NOMO-1 treated with DMSO at 0.1 percent for 48 hours (cell line): ENCODE data around the gene DPM3.
"Not testable (repeated sequence)": the region's sequence is repeated elsewhere in the genome, so short reads cannot be mapped to it uniquely, and the experiment has no call there.

Experiments used
- DNase-seq: peaks from one replicate; lab custom pipeline; 2025; ENCODE audit not compliant: unreplicated experiment; lab: John Stamatoyannopoulos, UW

The DPM3 gene

DNA sequence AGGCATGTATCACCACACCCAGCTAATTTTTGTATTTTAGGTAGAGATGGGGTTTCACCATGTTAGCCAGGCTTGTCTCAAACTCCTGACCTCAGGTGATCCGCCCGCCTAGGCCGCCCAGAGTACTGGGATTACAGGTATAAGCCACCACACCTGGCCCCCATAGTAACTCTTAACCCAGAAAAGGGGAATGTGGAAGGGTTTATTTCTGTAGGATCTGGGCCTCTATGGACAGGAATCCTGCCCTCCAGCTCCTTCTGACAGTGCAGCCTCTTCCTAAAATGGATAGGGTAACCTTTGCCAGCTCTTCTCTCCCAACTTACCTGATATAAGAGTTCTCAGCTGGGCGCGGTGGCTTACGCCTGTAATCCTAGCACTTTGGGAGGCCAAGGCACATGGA, 22.3 kb upstream of the DPM3 start:
- DNase-seq: not testable (repeated sequence)

DNA sequence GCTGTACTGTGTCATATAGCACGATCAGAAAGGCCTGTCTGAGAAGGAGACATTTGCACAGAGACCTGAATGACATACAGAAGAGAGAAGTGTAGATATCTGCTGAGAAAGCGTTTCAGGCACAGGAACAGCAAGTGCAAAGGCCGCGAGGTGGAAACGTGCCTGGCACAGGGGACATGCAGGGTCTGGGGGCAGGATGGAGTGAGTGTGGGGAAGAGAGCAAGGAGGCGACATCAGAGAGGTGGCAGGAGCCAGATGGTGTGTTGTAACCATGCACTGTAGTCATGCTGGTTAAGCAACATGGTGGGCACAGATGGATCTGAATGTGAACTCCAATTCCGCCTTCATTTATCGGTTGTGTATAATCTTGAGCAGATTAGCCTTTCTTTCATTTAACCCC, 19.8 kb upstream of the DPM3 start:
- no peak for DNase-seq

DNA sequence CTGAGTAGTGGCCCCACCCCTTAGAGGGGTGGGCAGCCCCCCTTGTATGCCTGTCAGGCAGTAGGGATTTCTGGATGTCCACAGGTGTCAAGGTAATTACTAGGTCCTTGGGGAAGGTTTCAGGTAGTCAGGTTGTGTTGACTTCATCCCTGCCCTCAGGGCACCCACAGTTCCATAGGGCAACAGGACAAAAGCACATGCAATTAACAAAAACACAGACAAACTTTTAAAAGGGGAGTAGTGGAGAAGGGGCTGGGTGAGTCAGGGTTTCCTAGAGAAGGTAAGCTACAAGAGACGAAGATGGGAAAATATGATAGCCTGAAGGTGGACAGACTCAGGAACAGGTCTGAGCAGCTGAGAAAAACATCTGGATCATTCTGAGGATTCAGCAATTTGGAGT, 18.7 kb upstream of the DPM3 start:
- DNase-seq: no peak

DNA sequence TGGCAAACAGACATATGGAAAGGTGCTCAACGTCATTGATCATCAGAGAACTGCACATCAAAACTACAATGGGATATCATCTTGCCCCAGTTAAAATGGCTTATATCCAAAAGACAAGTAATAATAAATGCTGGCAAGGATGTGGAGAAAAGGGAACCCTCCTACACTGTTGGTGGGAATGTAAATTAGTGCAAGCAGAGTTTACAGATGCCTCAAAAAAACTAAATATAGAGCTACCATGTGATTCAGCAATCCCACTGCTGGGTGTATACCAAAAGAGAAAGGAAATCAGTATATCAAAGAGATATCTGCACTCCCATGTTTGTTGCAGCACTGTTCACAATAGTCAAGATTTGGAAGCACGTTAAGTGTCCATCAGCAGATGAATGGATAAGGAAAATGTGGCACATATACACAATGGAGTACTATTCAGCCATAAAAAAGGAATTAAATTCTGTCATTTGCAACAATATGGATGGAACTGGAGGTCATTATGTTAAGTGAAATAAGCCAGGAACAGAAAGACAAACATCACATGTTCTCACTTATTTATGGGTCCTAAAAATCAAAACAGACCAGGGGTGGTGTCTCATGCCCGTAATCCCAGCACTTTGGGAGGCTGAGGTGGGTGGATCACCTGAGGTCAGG, 15.8 kb upstream of the DPM3 start:
- not testable (repeated sequence) for DNase-seq

DNA sequence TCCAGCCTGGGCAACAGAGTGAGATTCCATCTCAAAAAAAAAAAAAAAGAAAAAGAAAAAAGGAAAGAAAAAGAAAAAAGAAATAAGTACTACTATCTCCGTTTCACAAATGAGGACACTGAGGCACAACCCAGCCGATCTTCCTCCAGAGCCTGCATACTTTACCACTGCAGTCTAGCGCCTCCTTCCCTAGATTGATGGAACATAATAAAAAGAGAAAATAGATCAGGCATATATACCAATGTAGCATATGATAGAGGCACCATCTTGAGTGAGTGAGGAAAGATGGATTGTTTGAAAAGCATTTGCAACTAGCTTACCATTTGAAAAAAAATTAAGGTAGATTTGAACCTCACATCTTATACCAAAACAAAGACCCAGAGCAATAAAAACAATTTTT, 5.2 kb upstream of the DPM3 start:
- DNase-seq: no peak

DNA sequence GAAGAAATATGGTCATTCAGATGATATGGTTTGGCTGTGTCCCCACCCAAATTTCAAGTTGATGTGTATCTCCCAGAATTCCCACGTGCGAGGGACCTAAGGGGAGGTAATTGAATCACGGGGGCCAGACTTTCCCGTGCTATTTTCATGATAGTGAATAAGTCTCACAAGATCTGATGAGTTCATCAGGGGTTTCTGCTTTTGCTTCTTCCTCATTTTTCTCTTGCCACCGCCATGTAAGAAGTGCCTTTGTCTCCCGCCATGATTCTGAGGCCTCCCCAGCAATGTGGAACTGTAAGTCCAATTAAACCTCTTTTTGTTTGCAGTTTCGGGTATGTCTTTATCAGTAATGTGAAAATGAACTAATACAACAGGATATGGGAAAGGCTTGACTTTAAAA, 1.4 kb upstream of the DPM3 start:
- DNase-seq: no peak

DNA sequence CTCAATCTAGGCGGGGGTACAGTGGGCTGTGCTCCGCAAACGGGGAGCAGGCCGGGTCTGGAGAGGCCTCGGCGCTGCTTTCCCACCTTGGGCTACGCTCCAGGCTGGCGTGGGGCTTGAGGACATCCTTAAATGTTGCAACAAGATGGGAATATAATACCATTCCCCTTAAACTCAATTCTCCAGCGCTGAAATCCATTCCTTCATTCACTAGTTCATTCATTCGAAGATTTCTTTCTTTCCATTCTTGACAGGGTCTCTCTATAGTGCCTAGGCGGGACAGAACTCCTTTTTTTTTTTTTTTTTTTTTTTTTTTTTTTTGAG, 261 bp upstream of the DPM3 start:
- DNase-seq: no peak

DNA sequence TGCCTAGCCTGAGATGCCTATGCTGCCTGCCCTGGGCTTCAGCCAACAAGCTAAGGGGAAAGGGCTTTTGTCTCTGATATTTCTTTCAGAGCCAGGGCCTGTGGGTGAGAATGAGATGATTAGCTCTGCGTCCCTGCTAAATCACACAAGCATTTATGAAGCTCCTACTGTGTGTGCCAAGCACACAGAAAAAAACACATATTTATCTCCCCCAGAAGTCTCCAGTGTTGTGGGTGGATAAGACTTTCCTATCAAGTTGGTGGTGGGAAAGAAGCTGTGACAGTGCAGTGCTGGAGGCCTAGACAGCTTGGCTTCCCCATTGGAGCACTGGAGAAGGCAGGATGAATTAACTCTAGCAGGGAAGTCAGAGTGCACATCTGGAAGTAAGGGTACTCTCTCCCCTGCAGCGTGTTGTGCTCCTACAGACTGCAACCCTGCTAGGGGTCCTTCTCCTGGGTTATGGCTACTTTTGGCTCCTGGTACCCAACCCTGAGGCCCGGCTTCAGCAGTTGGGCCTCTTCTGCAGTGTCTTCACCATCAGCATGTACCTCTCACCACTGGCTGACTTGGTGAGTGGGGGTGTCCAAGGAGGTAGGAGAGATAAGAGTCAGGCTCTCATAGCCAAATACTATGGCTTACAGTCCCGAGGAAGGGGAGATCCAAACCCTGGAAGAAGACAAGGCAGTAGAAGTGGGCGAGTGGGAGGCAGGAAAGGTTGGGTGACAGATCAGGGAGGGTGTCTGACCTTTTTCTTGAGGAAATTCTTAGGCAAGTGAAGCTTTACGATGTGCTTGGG, 3.0 kb downstream of the DPM3 start:
- DNase-seq: no peak

DNA sequence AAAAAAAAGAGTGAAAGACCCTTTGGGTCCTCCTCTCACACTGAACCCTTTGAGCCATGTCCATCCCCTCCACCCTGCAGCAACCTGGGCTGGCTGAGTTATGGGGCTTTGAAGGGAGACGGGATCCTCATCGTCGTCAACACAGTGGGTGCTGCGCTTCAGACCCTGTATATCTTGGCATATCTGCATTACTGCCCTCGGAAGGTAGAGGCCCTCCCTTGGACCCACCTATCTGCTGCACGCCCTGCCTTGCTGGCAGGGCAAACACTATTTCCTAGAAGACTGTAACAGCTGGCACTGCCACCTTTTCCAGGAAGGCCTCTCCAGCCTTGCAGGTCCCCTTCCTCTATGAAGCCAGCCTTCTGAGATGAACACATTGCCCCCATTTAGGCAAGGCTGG, 3.6 kb downstream of the DPM3 start:
- no peak for DNase-seq

DNA sequence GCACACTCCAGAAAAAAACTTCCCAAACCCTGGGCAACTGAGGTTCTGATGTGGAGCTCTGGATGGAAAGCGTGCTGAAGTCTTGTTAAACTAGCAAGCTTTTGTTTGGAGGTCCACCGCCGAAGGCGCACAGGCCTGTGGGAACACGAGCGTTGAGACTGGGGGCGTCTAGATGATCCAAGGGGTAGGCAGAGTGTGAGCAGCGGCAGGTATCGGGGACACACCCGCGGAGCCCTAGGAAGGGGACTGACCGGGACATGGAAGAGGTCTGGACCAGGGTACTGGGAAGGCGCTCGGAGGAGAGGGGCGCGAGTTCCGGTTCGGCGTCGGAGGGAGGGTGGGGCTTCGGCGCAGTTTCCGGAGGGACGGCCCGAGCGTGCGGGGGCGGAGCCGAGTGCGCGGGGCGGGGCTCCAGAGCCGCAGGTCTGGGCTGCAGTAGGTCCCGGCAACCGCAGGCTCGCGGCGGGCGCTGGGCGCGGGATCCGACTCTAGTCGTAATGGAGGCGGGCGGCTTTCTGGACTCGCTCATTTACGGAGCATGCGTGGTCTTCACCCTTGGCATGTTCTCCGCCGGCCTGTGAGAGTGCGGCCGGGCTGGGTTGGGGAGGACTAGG, 4.8 kb downstream of the DPM3 start, which contains the start of gene SLC50A1:
Gene SLC50A1 (plus strand): TSS at position 438 of the 614 bp plus-strand sequence. CDS start 60 bp downstream, at position 498.
- peak; percentile 80 for DNase-seq

DNA sequence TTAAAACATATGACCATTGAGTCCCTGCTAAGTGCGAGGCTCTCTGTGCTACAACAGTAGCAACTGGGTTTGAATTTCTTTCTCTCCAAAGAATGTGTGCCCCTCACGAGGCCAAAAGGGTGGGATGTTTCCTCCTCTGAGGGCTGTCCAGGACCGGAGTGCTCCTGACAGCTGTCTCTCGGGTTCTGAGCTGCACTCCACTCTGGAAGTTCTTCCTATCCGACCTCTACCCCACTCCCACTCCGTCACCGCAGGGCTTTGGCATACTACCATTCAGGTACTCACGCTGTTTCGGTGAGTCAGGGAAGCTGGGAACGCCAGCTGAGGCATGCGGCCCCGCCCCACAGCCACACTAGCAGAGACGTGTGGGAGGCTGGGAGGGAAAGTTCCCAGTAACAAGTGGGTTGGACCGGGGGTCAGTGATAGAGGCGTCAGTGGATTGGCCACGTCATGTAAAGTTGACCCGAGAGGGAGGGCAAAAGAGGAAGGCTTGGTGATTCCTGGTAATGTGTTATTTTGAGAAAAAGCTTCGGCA, 5.4 kb downstream of the DPM3 start:
- DNase-seq: peak; percentile 61

DNA sequence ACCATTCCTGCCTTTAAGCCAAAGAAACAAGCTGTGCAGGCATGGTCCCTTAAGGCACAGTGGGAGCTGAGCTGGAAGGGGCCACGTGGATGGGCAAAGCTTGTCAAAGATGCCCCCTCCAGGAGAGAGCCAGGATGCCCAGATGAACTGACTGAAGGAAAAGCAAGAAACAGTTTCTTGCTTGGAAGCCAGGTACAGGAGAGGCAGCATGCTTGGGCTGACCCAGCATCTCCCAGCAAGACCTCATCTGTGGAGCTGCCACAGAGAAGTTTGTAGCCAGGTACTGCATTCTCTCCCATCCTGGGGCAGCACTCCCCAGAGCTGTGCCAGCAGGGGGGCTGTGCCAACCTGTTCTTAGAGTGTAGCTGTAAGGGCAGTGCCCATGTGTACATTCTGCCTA, 6.0 kb downstream of the DPM3 start:
- DNase-seq: no peak

DNA sequence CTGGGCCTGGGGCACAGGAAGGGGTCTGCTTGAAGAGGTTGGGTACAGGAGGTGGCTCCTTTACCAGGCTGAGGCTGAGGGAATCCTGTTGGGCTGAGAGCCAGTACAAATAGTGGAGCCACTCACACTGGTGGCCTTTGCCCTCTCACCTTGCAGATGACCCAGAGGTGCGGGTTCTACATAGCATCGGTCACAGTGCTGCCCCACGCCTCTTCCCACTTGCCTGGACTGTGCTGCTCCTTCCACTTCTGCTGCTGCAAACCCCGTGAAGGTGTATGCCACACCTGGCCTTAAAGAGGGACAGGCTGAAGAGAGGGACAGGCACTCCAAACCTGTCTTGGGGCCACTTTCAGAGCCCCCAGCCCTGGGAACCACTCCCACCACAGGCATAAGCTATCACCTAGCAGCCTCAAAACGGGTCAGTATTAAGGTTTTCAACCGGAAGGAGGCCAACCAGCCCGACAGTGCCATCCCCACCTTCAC, 6.5 kb downstream of the DPM3 start:
- no peak for DNase-seq

DNA sequence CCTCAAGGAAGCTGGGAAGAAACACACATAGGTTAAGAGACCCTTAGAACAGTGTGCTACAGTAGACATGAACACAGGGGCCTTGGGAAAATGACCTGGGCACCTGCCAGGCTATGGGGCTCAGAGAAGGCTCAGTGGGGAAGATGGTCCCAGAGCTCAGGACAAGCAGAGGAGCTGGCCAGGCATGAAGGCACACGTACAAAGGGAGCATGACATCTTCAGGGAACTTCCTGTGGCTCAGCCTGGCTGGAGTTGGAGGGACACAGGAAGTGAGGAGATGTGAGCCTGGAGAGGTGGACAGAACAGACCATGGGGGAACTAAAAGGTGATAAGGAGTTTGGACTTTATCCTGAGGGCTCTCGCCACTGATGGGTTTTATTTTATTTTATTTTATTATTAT, 8.5 kb downstream of the DPM3 start:
- no peak for DNase-seq

DNA sequence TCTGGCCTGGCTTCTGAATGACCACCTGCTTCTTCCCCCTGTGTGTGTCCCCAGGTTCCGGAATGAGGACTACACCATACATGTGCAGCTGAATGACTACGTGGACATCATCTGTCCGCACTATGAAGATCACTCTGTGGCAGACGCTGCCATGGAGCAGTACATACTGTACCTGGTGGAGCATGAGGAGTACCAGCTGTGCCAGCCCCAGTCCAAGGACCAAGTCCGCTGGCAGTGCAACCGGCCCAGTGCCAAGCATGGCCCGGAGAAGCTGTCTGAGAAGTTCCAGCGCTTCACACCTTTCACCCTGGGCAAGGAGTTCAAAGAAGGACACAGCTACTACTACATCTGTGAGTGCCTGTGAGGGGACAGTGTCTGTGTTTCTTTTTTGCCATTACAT, 9.0 kb downstream of the DPM3 start:
- no peak for DNase-seq

DNA sequence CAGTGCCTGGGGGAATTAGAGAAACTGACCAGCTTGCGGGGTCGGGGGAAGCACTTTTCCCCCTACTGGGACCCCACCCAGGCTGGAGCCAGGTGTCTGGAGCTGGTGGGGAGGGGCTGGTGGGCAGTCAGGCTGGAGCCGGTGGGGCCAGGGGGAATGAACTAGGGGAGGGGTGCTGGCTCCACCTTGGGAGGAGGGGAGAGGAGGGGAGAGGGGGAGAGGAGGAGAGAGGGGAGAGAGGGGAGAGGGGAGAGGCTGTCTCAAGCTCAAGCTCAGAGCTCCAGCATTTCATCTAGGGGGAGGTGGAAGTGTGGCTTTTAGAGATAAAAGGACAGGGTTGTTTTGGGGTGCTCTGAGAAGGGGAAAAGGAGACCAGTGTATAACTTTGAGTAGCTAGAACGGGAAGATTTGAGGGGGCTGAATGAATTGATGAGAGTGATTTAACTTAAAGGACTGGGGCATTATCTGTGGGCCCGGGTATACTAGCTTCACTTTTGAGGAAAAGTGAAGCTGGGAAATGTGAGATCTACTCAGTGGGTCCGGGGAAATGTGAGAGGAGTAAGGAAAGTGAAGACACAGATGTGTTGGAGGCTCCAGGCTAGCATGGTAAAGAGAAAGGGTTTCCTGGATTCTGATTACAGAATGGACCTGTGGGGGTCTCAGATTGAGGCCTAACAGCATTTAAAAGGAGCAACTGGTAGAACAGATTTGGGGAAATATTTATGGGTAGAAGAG, 9.9 kb downstream of the DPM3 start:
- DNase-seq: no peak

DNA sequence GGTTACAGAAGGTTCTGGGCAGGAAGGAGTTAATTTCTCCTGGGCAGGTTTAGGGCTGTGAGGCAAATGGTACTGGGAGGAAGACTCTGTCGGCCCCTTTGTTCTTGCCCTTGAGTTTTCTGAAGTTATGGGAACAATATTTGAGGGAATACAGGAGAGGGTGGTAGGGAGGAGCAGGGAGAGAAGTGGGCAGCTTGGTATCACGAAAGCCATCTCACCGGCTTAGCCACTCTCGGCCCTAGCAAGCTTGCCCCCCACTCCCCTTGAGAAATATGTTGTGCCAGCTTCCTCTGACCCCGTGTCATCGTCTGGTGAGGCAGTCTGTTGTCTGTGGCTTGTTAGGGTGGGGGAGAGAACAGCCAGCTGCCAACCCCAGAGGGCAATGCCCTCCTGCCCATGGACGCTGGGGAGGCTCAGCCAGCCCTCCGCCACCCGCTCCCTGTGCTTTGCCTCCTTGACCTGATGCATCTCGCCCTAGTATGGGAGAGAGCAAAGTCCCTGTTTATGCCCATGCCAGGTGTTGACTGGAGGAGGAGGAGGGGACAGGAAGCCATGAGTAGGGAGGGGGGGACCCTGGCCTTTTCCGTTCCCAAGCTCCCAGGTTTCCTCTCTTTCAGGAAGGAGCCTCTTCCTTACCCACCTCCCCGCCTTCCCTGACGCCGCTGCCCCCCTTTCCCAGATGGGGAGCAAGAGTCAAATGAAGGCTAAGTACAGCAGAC, 11.4 kb downstream of the DPM3 start:
- DNase-seq: no peak

DNA sequence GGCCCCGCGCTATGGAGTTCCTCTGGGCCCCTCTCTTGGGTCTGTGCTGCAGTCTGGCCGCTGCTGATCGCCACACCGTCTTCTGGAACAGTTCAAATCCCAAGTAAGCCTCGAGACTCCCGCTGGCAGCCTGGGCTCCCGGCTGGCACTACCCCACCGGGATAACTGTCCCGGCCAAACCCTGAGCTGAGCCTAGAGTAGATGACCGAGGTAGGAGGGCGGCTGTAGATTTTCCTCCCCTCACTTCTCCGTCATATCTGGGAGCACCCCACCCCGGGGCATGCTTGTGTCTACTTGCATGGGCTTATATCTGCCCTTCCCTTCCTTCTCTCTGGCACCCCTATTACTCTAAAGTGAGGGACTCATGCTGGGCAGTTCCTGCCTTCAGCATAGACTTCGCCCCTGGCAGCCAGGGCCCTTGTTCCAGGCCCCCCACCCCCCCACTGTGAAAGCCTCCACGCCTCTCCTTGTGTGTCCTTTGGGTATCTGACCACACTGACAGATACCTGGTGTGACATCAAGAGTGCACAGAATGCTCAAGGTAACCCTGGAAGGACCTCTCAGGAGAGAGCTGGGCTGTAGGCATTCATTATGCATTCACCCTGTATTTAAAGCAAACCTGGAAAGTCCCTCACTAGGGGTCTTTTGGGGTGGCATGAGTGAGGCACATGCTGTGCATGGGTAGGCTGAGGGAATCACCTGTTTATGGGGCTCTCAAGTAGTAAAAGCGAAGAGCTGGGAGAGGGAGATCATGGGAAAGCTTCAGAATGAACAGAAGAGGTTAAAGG, 12.2 kb downstream of the DPM3 start:
- DNase-seq: no peak

DNA sequence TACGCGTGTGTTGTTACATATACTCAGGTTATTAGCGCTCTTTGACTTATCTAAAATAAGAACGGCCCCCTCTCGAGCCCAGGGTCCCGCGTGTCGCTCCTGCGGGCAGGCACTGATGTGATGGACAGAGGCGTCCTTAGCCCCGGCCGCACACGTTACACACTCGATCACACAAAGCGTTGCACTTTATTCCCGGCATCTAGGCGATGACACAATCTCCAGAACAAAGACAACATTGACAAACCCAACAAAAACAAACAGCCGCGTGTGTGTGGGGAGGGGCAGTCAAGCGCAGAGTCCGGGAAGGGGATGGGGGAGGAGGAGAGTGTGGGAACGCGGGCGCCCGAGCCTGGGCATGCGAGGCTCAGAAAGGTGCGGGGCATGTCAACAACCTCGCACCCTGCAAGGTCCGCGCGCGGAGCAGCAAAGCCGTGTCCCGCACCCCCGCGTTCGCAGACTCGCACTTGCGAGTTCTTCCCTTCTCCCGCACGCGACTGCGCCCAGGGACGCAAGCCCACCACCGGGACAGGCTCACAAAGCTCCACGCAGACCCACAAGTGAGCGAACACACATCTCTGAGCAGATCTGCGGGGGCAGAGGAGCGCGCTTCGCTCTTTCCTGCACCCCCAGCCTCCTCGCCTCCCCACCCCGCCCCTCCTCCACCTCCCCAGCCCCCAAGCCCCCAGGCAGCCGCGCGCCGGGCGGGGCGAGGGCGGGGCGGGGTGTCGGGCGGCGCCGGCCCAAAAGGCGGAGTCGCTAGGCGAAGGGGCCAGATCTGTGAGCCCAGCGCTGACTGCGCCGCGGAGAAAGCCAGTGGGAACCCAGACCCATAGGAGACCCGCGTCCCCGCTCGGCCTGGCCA, 13.0 kb downstream of the DPM3 start, which contains the start of gene EFNA1:
Gene EFNA1 (plus strand): TSS at position 772 of the 862 bp plus-strand sequence. CDS start 102 bp downstream, outside the sequence.
- DNase-seq: peak; percentile 50
